DND-41 (cell line): Measurements from ENCODE around the gene NAA60.

Experiments used
- ATAC-seq: fragments of 200-7000 bp; cut with Tn5 transposase; 3 replicates; pipeline ENCODE4 v1.9.1; 2021; ENCODE audit warnings: low read depth; ENCODE audit not compliant: insufficient read depth
- DNase-seq: peaks from one replicate; pipeline ENCODE4 v3.0.0-alpha.2; 2020
- H2AFZ ChIP-seq: 2 replicates; pipeline ENCODE4 v1.6.0; 2012; ENCODE audit warnings: low read depth, low read length
- H3K27ac ChIP-seq: 2 replicates; pipeline ENCODE4 v1.5.1; 2012; ENCODE audit warnings: low read length, inconsistent platforms
- H3K27me3 ChIP-seq: fragments of 200-600 bp; sonication (generic); 2 replicates; pipeline ENCODE4 v1.6.0; 2012; ENCODE audit warnings: low read length, mild to moderate bottlenecking, inconsistent platforms; ENCODE audit not compliant: insufficient read depth, poor library complexity
- H3K36me3 ChIP-seq: 2 replicates; pipeline ENCODE4 v1.5.1; 2012; ENCODE audit warnings: low read length, inconsistent platforms; ENCODE audit not compliant: insufficient read depth
- H3K4me1 ChIP-seq: 2 replicates; pipeline ENCODE4 v1.5.1; 2012; ENCODE audit warnings: mild to moderate bottlenecking, low read length; ENCODE audit not compliant: insufficient read depth
- H3K4me2 ChIP-seq: 2 replicates; pipeline ENCODE4 v1.6.0; 2012; ENCODE audit warnings: mild to moderate bottlenecking, moderate library complexity, low read length, inconsistent platforms; ENCODE audit not compliant: insufficient read depth
- H3K4me3 ChIP-seq, 2 experiments: fragments of 200-600 bp in 1 of 2; shearing (Covaris generic) in 1 of 2; 2 replicates each; pipeline ENCODE4 v1.5.1; 2012 to 2016; ENCODE audit warnings: inconsistent platforms in 2 of 2, low read length in 2 of 2, mild to moderate bottlenecking in 2 of 2, low read depth in 1 of 2, moderate library complexity in 1 of 2
- H3K79me2 ChIP-seq: 2 replicates; pipeline ENCODE4 v1.6.0; 2012; ENCODE audit warnings: low read length, inconsistent platforms; ENCODE audit not compliant: insufficient read depth
- H3K9ac ChIP-seq: 2 replicates; pipeline ENCODE4 v1.6.0; 2012; ENCODE audit warnings: low read depth, mild to moderate bottlenecking, inconsistent platforms, low read length, moderate library complexity
- H3K9me3 ChIP-seq: 2 replicates; pipeline ENCODE4 v1.5.1; 2012; ENCODE audit warnings: low read length, moderate library complexity, mild to moderate bottlenecking, inconsistent platforms; ENCODE audit not compliant: insufficient read depth, severe bottlenecking
- H4K20me1 ChIP-seq: 2 replicates; pipeline ENCODE4 v1.6.0; 2012; ENCODE audit warnings: low read length; ENCODE audit not compliant: insufficient read depth
- CTCF ChIP-seq: IDR thresholded peaks from 2 replicates; pipeline ENCODE4 v1.5.1; 2012; ENCODE audit warnings: borderline replicate concordance, low read length, moderate library complexity, mild to moderate bottlenecking; ENCODE audit not compliant: poor library complexity, severe bottlenecking; ENCODE audit errors: extremely low read depth
- EZH2 ChIP-seq: IDR thresholded peaks from 3 replicates; pipeline ENCODE4 v1.6.1; 2012; ENCODE audit warnings: borderline replicate concordance, low read depth, mild to moderate bottlenecking, moderate library complexity, low read length, inconsistent platforms; ENCODE audit not compliant: severe bottlenecking

NAA60 gene

GRCh38 chr16:3536271-3536731, 92.8 kb downstream of the NAA60 start:
- no peak for DNase-seq
- H3K9ac ChIP-seq: no peak overlapping the region
- H2AFZ ChIP-seq: no peak overlapping the region
- no peaks in the 10 kb centered on the region for H3K79me2 ChIP-seq
- no peak overlapping the region for H3K4me3 ChIP-seq
- H3K27ac ChIP-seq: no peak overlapping the region
- H3K27me3 ChIP-seq: no peaks in the 10 kb centered on the region
- TF ChIP-seq CTCF (no peak), EZH2 (no peak)
- no peaks in the 10 kb centered on the region for H4K20me1 ChIP-seq
- no peaks in the 10 kb centered on the region for H3K4me1 ChIP-seq
- no peaks in the 10 kb centered on the region for H3K9me3 ChIP-seq
- no peak overlapping the region for H3K4me2 ChIP-seq
- ATAC-seq: no peak
- peaks cover 18% of the 10 kb centered on the region for H3K36me3 ChIP-seq
